GM23338 (cell line): Measurements from ENCODE around the gene AKAP13.

Source experiments
- JUNB ChIP-seq: IDR thresholded peaks from one replicate; pipeline ENCODE4 v1.6.1; 2016; ENCODE audit warnings: antibody characterized with exemption; ENCODE audit not compliant: unreplicated experiment
- TF ChIP-seq, protein P1 (sequence below), 2 experiments: fragments of 200-600 bp in 1 of 2; sonication (generic) in 1 of 2; conservative IDR thresholded peaks; 2 replicates each; pipeline versions ENCODE4 v1.5.1 to v1.6.1; 2016 to 2017; ENCODE audit warnings: antibody characterized with exemption in 2 of 2, low read depth in 2 of 2, mild to moderate bottlenecking in 2 of 2, moderate library complexity in 1 of 2

GRCh38 chr15:85496551-85497171 lies 116.3 kb downstream of the AKAP13 start:
- no peak for TF ChIP-seq JUNB
- TF ChIP-seq, protein P1, sequence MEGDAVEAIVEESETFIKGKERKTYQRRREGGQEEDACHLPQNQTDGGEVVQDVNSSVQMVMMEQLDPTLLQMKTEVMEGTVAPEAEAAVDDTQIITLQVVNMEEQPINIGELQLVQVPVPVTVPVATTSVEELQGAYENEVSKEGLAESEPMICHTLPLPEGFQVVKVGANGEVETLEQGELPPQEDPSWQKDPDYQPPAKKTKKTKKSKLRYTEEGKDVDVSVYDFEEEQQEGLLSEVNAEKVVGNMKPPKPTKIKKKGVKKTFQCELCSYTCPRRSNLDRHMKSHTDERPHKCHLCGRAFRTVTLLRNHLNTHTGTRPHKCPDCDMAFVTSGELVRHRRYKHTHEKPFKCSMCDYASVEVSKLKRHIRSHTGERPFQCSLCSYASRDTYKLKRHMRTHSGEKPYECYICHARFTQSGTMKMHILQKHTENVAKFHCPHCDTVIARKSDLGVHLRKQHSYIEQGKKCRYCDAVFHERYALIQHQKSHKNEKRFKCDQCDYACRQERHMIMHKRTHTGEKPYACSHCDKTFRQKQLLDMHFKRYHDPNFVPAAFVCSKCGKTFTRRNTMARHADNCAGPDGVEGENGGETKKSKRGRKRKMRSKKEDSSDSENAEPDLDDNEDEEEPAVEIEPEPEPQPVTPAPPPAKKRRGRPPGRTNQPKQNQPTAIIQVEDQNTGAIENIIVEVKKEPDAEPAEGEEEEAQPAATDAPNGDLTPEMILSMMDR (conservative IDR thresholded peaks at IDR 0.05; ENCODE audit: low read depth in 2 of 2), result no peak
